ENCODE data around the gene LTF.

DNA sequence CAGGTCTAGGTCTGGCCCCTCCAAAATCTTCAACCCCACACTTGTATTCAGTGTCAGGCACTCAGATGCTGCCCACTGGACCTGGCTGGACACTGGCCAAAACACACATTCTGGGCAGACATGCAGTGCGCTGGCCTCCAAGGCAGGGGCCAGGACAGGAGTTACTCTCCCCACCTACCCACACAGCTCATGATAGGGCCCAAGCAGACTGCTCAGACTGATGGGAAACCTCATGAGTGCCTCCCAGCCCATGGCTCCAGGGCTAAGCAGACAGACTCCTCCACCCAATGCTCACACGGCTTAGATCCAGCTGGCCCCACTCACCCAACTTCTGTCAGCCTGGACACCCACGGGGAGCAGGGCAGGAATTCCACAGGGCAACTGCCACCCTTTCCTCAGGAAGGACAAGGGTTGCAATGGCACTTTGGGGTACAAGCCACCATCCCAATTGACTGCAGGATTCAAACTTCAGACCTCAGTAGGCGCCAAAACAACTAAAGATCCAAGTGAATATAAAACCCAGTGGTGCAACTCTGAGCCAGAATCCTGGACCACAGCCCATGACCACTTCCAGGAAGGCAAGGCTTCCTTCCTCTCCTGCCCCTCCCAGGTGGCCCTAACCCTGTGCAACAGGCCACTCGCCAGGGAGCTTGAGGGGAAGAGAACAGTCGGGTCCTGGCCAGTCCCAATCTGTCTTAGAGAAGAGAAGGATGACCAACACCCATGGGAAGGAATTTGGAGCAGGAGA lies 1.4 kb downstream of the LTF start:
- TF ChIP-seq YY1 (IDR thresholded peaks at IDR 0.05; ENCODE audit: borderline replicate concordance in 1 of 3, control insufficient read depth in 1 of 3, extremely low read depth in 1 of 3, insufficient read depth in 3 of 3, insufficient read length in 1 of 3, insufficient replicate concordance in 2 of 3, low read depth in 1 of 3, low read length in 2 of 3) (no peak), POLR2A (conservative IDR thresholded peaks at IDR 0.05) (no peak), ZNF140 (CRISPR knock-in tag; IDR thresholded peaks at IDR 0.05) (no peak), TARDBP (IDR thresholded peaks at IDR 0.05) (no peak), RAD21 (CRISPR knock-in tag; conservative IDR thresholded peaks at IDR 0.05 in 1 of 2, IDR thresholded peaks at IDR 0.05 in 1 of 2) (no peak), ZFP36 (IDR thresholded peaks at IDR 0.05; ENCODE audit: low read depth, low read length, partially characterized antibody) (no peak), NFIC (IDR thresholded peaks at IDR 0.05) (no peak; the same call in 1 of the 2 replicates), TEAD4 (IDR thresholded peaks at IDR 0.05; ENCODE audit: low read length) (no peak), TEAD4 (CRISPR knock-in tag; IDR thresholded peaks at IDR 0.05; ENCODE audit: borderline replicate concordance) (no peak)
- TF ChIP-seq, protein P1, sequence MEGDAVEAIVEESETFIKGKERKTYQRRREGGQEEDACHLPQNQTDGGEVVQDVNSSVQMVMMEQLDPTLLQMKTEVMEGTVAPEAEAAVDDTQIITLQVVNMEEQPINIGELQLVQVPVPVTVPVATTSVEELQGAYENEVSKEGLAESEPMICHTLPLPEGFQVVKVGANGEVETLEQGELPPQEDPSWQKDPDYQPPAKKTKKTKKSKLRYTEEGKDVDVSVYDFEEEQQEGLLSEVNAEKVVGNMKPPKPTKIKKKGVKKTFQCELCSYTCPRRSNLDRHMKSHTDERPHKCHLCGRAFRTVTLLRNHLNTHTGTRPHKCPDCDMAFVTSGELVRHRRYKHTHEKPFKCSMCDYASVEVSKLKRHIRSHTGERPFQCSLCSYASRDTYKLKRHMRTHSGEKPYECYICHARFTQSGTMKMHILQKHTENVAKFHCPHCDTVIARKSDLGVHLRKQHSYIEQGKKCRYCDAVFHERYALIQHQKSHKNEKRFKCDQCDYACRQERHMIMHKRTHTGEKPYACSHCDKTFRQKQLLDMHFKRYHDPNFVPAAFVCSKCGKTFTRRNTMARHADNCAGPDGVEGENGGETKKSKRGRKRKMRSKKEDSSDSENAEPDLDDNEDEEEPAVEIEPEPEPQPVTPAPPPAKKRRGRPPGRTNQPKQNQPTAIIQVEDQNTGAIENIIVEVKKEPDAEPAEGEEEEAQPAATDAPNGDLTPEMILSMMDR (IDR thresholded peaks at IDR 0.05 in 2 of 3, conservative IDR thresholded peaks at IDR 0.05 in 1 of 3; ENCODE audit: insufficient read depth in 2 of 3, low read depth in 1 of 3, low read length in 3 of 3): no peak

Data from K562 (cell line).